Stimulated activated naive CD8-positive, alpha-beta T cell treated with anti-CD3 and anti-CD28 coated beads, Interleukin-15, Interleukin-2, amounts not matched to agents 100 U/mL and 50 U/mL, for 24 hours (primary cell): ENCODE data around the gene GTSE1.

ENCODE experiments used
- ATAC-seq: fragments of 150-1000 bp; cut with Tn5 transposase; one replicate; pipeline ENCODE4 v1.10.0; 2021
- DNase-seq: peaks from one replicate; pipeline ENCODE4 v3.0.0; 2021

GTSE1 gene

DNA sequence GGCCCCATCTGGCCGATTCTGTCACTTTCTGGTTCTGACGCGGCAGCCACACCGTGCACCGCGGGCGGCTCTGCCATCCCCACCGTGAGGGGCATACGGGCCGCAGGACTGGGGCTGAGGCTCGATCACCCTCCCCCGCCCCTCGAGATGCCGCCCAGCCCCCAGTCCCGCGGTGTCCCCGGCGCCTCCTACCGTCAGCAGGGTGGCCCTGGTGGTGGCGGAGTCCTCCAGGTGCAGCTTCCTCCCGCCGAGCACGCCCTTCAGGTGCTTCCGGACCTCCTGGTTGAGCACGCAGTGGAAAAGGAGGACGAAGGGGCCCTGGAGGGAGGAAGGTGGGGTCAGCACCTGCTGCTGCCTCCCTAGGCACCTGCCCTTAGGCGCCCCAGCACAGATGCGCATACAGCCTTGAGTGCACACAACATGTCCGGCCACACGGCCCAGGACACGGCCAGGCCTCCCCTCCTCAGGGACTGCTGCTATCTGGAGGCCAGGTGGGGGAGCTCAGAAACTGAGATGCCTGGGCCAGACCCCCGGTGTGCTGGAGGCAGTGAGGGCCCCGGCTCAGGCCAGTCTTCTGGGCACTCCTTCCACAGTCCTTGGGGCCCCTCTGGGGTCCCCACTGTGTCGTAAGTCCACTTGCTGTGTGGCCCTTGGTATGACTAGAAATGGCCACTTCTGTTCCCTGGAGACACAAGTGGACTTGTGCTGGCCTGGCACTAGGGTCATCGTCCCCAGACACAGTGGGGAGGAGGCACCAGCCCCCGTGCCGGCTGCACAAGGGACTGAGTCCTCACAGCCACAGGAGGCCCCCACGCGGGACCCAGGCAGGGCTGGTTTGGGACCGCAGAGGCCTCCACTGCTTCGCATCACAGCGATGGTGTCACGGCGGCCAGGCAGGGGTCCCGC, 70.4 kb downstream of the GTSE1 start:
- DNase-seq: no peak

DNA sequence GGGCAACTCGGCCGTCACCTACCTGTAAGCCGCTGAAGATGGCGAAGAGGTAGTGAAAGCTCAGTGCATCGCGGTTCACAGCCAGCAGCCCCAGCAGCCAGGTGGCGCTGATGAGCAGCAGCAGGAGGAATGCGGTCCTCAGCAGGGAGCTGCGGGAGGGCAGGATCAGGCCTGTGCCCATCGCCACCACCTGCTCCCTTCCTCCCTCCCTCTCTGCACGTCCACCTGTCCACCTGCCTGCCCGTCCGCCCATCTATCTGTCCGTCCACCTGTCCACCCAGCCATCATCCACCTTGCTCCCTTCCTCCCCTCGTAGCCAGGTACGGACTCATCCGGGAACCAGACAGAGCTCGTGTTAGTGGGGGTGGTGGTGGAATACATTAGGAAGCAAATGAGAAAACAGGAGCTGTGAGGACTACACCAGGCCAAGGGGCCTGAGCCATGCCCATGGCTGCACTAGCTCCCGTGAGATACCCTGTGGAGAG, 71.1 kb downstream of the GTSE1 start:
- peak; percentile 53 for ATAC-seq
- DNase-seq: peak; percentile 84

More for the DNA sequence above, 70.4 kb downstream of the GTSE1 start:
- peak; percentile 15 for ATAC-seq

DNA sequence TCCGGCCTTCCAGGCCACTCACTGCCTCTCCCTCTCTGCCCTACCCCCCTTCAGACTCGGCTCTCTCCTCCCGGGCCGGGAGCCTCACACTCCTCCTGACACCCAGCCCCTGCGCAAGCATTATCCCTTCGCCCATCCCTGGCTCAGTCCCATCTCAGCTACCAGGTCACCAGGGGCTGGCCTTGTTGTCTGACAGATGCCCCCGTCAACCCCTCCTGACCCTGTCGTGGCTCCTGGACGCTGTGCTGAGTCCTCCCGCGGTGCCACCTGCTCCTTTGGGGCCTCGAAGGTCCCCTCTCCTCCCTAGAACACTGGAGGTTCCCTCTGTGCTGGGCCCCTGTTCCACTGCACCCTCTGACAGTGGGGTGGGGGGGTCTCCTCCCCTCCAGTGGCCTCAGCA, 71.8 kb downstream of the GTSE1 start:
- ATAC-seq: no peak
- no peak for DNase-seq

DNA sequence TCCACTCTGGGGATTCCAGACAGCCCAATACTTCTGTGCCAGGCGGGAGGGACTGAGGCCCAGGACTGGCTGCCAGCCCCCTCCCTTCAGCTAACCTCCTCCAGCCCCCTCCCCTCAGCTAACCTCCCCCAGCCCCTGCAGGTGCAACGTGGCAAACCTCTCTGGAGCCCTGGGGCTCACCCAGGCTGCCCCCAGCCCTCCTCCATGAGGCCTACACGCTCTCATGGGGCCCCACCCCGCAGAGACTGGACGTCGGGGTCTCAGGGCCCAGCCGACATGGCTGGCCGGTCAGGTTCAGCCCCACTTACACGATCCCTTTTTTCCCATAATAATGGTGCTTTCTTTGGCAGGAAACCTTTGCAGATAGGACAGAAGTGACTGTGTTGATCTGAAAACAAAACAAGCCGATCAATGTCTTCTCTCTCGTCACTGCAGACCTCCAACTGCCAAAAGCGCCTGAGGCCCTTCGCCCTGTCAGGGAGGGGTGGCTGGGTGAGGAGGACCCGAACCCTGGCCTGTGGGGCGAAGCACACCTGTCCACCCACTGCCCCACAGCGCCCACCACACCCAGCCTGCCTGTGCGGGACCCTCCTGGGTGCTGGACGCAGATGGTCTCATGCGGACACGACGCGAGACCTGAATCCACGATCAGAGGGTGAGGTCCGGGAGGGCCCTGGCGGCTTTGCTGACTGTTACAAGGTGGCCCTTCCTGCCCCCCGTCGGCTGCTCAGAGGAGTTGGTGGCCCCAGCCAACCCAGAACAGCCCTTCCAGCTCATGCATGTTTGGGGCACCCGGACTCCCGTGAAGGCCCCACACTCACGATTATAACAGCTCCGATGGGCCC, 72.4 kb downstream of the GTSE1 start:
- no peak for ATAC-seq
- no peak for DNase-seq

DNA sequence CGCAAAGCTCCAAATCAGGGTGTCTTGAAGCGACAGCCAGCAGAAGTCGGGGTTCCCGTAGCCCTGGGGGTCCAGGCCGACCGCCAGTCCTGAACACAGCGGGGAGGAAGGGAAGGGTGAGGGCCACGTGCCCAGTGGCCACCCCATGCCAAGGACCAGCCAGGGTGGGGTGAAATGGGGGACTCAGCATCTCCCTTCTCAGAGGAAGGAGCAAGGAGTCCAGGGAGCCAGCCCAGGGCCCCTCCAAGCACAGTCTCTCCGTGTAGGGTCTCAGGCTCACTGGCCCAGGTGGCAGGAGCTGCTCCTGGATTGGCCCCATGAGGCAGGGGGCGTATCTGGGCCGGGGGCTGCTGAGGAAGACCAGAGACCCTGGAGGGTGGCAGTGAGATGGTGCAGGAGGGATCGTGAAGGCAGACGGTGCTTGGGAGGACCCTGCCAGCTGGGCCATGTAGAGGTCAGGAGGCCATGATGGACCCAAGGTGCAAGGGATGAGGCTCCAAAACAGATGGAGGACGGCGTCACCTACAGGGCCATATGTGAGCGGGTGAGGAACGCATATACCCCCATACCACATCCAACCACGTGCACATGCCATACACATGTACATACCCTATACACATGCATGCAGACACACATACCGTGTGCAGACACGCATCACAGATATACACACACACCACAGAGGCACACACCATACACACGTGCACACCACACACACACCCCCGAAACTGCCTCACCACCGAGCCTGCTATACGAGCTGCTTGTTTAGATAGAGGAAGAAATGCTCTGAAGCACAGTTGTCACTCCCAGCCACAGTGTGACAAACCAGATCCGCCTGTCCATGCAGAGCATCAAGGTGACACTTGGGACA, 73.3 kb downstream of the GTSE1 start:
- DNase-seq: no peak
- ATAC-seq: no peak

DNA sequence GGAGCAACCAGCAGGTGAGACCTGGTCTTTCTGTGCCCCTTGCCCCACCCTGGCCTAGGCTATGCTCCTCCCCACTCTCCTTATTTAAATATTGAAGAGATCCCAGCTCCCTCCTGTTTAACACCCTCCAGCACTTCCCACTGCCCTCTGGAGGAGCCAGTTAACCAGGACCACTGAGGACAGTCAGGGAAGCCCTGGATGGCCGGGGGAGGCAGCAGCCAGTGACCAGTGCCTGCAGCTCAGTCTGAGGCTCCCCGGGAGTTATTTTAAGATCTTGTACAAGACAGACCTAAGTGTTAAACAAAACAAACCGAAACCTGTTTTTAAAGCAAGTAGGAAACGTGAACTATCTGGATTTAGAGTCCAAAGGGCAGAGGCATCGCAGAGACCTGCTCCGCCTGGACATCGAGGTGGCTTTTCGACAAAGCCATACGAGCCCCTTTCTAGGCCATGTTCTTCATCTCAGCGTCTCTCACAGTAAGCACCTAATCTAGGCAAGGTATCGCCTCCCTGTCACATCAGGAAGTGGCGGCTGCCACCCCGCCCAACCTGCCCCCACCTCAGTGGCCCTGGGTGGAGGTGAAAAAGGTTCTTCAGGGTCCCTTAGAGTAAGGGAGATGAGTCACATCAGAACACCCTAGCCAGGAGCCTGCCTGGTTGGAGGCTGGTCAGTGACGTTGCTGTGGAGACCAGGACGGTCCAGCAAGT, 74.1 kb downstream of the GTSE1 start:
- ATAC-seq: no peak
- DNase-seq: no peak

DNA sequence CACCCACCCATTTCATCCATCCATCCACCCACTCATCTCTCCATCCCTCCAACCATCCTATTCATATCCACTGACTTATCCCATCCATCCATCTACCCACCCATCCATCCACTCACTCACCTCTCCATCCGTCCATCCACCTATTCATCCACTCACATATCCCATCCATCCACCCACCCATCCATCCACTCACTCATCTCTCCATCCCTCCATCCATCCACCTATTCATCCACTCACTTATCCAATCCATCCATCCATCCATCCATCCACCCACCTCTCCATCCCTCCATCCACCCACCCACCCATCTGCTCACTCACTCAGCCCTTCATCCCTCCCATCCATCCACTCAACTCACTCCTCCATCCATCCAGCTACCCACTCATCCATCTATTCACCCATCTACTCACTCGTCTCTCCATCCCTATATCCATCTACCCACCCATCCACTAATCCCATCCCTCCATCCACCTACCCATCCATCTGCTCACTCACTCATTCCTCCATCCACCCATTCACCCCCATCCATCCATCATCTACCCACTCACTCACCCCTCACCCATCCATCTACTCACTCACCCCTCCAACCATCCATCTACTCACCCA, 75.1 kb downstream of the GTSE1 start:
- DNase-seq (no peak), ATAC-seq (no peak)

DNA sequence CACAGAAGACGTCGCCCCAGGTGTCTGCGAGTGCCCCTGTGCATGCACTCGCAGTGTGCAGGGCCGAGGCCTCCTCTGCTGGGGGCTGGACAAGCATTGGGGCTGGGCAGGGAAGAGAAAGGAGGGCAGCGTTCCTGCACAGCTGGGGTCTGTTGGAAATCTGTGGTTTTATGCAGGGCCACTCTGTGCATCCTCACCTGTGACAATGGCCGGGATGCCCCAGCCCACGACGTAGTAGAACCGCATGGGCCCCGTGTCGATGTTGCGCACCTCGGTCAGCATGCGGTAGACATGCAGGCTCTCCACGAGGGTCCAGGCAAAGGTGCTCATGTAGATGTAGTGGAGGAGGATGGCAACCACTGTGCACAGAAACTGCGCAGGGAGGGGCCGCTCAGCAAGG, 76.0 kb downstream of the GTSE1 start:
- DNase-seq (no peak), ATAC-seq (no peak)

DNA sequence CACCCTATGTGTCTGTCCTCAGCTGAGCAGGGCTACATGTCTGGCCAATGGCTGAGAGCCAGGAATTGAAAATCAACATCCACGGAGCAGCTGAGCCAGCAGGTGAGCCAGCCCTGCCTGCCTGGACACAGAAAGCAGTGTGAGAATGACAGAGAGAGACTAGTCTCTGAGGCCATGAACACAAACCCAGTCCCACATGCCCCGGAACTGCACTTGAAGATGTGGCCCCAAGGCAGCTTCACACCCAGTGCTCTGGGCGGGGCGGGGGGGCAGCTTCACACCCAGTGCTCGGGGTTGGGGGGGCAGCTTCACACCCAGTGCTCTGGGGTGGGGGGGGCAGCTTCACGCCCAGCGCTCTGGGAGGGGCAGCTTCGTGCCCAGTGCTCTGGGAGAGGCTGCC, 76.5 kb downstream of the GTSE1 start:
- ATAC-seq (no peak), DNase-seq (no peak)

DNA sequence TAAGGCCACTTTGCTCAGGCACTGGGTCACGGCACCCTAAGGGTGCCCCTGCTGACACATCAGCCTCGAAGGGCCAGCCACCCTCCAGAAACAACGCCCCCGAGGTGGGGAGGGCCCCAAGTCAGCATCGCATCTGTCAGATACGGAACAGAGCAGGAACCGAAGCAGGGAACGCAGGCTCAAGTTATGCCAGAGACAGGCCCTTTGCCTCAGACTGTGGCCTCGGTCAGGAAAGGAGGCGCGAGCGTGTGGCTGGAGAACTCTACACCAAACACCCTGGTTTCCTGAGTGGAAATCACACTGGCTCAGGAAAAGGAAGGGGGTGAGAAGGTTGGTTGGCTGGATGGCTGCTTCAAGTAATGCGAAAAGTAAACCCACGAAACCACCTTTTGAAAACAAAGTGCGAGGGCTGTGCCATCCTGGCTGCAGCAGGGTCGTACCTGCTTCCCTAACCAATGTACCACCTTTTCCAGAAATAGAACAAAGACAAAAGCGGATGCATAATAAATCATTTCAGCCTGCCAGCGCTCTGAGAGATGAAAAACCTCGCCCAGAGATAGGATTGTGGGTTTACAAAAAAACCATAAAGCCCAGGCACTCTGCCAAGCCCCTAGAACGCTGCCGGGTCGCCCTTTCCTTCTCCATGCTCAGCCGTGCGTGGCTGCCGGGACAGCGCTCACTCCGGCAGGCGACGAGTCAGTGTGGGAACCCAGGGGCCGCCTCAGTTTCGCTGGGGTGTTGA, 77.4 kb downstream of the GTSE1 start:
- peak; percentile 16 for ATAC-seq
- DNase-seq: no peak

DNA sequence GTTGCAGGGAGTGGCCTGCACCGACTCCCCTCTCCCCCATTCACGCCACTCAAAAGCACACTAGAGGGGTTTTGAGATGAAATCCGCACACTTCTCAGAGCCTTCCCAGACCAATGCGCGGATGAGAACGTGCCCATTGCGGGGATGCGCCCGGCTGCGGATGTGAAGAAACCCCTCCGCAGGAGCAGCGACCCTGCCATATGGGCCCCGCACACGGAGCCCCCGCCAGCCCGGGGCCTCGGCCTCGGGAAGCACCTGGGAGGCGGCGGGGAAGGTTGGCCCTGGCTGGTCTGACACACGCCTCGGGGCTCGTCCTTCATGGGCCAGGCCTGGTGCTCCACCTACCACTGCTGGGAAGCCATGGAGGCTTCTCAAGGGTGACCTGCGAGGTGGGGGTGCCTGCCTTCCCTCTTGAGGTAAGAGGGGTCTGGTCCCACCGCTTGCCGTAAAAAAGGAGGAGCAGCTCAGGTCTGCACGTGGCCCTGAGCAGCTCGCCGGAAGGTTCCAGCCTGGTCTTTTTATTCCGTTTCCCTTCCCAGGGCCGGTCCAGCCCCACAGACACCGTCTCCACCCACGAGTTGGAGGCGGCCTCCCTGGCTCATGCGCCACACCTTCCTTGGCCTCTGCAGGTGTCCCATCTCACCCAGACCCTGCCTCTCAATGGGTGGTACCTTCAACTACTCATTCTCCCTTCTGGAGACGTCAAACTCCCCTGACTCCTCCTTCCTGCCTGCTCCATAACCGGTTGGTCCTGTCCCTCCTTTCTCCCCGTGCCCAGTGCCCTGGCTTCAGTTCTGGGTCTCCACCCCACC, 78.2 kb downstream of the GTSE1 start:
- ATAC-seq: no peak

DNA sequence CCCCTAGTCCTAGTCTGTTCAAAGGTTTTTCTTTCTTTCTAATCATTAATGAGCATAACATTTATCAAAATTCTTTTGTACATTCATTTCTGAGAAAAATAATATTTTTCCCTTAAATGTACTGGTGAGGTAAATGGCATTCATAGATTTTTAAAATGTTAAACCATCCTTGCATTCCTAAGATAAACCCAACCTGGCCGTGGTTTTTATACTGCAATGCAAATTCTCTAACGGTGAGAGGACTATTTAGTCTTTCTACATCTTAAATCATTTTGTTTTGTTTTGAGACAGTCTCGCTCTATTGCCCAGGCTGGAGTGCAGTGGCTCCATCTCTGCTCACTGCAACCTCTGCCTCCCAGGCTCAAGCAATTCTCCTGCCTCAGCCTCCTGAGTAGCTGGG, 79.4 kb downstream of the GTSE1 start:
- ATAC-seq (no peak), DNase-seq (no peak)

More for the DNA sequence above, 78.2 kb downstream of the GTSE1 start:
- DNase-seq: no peak

DNA sequence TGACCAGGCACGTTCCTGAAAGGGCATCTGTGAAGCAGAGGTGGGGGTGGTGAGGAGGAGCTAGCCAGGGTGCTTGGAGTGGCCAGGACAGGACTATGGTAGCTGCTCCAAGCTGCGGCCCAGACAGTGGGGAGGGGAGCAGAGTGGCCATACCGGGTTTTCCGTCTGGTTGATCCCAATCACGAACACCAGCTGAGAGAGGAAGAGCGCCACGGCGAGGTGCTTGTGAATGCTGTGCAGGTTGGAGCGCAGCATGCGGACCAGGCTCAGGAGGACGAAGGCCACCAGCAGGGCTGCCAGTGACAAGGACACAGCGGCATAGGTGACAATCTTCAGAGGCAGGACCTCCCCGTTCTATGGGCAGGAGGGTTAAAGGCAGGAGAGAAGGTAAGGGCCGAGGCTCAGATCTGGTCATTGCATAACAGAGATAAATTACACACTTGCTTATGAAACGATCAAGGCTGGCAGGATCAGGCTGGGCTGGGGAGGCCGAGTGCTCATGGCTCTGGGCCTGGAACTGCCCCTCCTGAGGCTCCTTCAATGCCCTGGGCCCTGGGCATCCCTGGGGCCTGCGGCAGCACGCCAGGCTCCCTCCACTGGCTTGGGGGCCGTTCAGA, 80.3 kb downstream of the GTSE1 start:
- DNase-seq (no peak), ATAC-seq (no peak)

DNA sequence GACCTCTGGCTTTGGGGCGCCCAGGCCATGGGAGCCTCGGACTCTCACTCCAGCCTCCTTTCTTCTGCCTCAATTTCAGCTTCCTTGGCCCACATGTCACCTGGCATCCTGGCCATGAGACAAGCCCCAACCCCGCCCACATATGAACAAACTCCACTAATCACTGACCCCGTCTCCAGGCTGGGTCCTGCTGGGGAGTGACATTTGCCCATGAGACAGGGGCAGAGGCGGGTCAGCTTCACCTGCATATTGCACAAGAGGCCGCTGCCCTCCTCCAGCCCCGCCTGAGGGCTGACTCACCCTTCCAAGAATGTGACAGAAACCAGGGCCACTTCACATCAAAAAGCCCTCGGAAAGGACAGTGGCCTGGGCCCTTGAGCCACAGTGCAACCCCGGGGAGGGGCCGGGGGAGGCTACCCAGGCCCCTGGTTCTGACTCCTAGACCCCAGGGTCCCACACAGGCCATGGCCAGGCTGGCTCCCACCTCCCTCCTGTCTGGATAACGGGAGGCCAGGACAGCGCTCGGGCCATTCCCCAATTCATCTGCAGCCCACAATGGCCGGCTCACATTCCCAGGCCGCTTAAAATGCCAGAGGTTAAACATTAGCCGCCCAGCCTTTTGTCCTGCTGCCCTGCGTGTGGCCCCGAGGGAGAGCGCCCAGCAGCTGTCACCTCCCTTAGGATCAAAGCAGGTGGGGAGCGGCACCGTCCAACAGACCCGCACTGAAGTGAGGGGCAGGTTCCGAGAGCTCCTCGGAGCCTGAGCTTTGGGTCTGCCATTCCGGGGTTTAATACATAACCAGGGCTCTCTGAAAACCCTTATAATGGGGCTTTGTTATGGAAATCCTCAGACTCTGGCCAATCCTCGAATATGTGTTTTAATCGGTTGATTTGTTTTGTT, 81.1 kb downstream of the GTSE1 start:
- DNase-seq (no peak), ATAC-seq (no peak)

DNA sequence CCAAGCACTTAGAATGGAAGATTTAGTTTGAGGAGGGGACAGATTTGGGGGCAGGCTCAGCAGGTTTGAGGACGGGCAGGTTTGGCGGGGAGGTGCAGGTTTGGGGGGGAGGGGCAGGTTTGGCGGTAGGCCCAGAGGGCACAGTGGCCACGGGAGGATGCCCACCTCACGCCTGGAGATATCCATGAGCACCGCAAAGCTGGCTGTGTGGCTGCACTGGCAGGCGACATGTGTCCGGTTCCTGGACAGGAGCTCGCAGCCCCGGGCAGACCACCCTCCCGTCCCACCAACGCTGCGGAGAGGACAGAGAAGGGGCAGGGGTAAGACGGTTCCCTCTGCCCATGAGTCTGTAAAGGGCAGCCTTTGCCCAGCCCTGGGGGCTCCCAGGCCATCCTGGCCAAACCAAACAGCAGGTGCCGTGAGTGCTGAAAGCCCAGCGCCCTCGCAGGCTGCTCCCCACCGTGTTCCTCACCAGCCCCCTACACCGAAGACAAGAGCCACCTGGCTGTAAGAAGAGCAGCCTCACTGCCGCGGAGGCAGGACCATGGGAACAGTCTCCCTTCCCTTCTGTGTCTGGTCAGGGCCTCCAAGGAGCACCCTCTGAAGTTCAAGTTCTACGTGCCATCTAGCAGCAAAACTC, 81.9 kb downstream of the GTSE1 start:
- DNase-seq: no peak

DNA sequence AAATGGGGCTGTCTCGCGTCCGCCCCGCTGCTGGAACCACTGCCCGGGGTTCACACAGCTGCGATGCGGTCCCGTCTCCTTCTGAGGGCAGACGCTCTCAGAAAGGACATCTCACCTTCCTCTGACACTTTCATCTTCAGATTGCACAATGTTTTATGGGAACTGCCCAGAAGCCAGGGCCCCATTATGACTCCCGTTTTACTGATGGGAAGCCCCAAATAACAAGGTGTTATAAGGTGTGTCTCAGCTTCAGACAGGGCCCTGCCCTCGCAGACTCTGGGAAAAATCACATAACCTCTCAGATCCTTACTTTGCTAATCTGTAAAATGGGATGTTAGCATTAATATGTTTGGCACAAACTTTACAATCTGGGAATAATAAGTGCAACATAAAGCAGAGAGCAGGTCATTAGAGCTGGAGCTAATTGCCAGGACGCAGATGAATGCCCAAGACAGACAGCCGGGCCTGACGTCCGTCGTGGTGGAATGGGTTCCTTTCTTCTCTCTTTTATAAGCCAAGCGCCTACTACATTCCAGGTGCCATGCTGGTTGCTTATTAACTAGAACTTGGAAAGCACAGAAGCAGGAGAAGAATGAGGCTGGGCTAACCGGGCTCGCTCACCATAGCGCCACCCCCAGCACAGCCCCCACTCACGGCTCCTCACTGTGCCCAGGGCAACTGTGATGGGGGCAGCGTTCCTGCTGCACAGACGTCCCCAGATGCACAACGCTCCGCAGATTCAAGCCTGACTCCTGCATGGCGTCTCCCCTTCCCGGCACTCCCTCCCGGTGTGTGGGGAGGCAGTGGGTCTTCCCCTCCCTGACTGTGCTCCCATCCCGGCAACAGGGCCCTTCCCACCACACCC, 82.6 kb downstream of the GTSE1 start:
- no peak for ATAC-seq
- DNase-seq: no peak

More for the DNA sequence above, 81.9 kb downstream of the GTSE1 start:
- peak; percentile 10 for ATAC-seq
